Measurements from ENCODE around the gene NOTO.

- TF ChIP-seq CTCF (IDR thresholded peaks at IDR 0.05; ENCODE audit: low read depth, low read length), result no peak
- TF ChIP-seq MYC (IDR thresholded peaks at IDR 0.05; ENCODE audit: low read depth, low read length), result no peak
- TF ChIP-seq POLR2A (IDR thresholded peaks at IDR 0.05; ENCODE audit: extremely low read depth, insufficient read length), result no peak
These were observed 3.2 kb downstream of the NOTO start for GRCh38 chr2:73205611-73206010.

Data from NB4 (cell line).